ENCODE results near the gene HIBCH.

HIBCH gene

DNA sequence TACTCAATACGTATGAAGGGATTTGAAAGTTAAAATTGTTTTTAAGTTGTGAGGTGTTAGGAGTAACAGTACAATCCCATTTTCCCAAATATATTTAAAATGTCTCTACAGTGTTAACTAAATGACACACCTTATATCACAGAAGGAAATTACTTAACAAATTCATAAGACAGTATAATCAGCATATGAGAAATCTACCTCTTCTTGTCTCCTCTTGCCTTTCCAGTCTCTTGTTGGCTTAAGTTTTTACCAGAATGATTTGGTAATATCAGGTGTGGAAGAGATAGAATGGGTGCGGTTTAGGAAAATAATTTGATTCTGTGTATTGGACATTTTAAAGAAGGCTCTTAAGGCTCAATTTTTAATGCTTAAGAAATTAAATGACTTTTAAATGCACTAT lies 14.3 kb upstream of the HIBCH start:
- no peaks in the 10 kb centered on the region for H3K36me3 ChIP-seq
- no peak for DNase-seq
- H3K27me3 ChIP-seq (ENCODE audit: insufficient read depth, low read depth, severe bottlenecking), result no peaks in the 10 kb centered on the region
- no peak overlapping the region for H3K4me3 ChIP-seq (ENCODE audit: low read depth, low read length)
- TF ChIP-seq, protein P1, sequence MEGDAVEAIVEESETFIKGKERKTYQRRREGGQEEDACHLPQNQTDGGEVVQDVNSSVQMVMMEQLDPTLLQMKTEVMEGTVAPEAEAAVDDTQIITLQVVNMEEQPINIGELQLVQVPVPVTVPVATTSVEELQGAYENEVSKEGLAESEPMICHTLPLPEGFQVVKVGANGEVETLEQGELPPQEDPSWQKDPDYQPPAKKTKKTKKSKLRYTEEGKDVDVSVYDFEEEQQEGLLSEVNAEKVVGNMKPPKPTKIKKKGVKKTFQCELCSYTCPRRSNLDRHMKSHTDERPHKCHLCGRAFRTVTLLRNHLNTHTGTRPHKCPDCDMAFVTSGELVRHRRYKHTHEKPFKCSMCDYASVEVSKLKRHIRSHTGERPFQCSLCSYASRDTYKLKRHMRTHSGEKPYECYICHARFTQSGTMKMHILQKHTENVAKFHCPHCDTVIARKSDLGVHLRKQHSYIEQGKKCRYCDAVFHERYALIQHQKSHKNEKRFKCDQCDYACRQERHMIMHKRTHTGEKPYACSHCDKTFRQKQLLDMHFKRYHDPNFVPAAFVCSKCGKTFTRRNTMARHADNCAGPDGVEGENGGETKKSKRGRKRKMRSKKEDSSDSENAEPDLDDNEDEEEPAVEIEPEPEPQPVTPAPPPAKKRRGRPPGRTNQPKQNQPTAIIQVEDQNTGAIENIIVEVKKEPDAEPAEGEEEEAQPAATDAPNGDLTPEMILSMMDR (IDR thresholded peaks at IDR 0.05; ENCODE audit: low read depth, low read length), result no peak
- no peaks in the 10 kb centered on the region for H3K9me3 ChIP-seq (ENCODE audit: severe bottlenecking)
- H3K27ac ChIP-seq, result no peak overlapping the region

DNA sequence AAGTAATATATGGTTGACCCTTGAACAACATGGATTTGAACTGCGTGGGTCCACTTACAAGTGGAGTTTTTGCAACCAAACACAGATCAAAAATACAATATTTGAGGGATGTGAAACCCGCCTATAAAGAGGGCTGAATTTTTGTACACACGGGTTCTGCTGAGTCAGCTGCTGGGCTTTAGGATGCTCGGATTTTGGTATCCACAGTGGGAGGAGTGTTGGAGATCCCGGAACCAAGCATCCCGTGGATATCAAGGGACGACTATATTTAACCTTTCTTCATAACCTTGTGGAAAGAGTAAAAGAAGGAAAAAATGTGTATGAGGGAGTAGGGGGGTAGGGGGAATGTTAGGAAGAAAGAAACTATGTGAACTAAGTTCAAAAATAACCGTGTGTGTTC lies 13.8 kb upstream of the HIBCH start:
- Histone ChIP-seq H3K27me3 (ENCODE audit: insufficient read depth, low read depth, severe bottlenecking) (no peaks in the 10 kb centered on the region), H3K9me3 (ENCODE audit: severe bottlenecking) (no peaks in the 10 kb centered on the region), H3K4me3 (ENCODE audit: low read depth, low read length) (no peak overlapping the region), H3K36me3 (no peaks in the 10 kb centered on the region), H3K27ac (no peak overlapping the region)
- no peak for DNase-seq
- TF ChIP-seq, protein P1 (IDR thresholded peaks at IDR 0.05; ENCODE audit: low read depth, low read length), result no peak

DNA sequence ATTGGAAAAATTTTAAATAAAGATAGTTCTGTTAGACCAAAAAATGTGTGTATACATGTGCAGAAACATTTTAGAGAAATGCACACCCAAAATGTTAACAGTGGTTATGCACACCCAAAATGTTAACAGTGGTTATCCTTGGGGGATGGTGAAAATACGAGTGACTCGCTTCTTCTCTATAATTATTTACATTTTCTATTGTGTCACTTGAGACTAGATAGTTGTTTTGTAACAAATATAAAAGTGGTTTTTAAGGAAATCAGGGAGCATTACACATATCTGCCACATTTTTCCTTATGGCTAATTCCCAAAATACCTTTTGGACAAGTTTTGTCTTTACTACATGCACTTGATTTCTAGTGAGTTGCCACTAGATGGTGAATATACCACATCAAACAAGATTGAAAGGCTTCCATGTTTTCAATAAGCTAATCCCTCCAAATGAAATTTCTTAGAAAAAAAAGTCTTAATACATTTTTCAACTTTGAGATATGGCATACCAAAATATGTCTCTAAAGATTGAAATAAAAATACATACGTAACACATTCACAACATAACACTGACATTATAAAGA lies 9.0 kb upstream of the HIBCH start:
- Histone ChIP-seq H3K27me3 (ENCODE audit: insufficient read depth, low read depth, severe bottlenecking) (no peaks in the 10 kb centered on the region), H3K4me3 (ENCODE audit: low read depth, low read length) (no peak overlapping the region), H3K9me3 (ENCODE audit: severe bottlenecking) (no peaks in the 10 kb centered on the region), H3K27ac (no peak overlapping the region), H3K36me3 (no peaks in the 10 kb centered on the region)
- DNase-seq, result no peak
- TF ChIP-seq, protein P1 (IDR thresholded peaks at IDR 0.05; ENCODE audit: low read depth, low read length), result no peak

DNA sequence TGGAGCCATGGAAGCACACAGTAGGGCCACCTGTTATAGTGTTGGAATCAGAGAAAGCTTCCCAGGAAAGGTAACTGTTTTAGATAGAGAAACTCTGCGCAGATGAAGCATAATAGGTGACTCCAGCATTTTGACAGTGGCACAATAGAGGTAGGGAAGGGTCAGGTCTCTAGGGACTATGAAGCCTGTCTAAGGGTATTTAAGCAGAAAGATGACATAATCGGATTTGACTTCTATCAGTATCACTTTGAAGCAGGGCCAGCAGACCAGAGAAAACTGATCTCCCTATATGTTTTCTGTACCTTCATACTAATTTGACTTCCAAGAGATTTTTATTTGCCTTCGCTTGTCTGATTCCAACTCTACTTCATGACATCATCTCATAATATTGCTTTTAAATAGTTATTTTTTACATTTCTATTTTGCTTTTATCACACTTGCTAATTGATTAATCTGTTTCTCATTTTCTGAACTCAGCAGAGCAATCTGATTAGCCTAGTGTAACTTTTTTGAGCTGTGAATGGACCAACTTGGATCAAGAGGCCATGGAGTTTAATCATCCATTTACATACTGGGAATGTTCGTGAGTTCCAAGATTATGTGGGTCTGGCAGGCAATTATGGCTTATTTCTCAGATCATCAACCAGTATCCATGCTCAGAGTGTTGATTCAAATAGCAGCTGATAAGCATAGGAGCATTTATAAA lies 8.4 kb upstream of the HIBCH start:
- H3K27me3 ChIP-seq (ENCODE audit: insufficient read depth, low read depth, severe bottlenecking), result no peaks in the 10 kb centered on the region

DNA sequence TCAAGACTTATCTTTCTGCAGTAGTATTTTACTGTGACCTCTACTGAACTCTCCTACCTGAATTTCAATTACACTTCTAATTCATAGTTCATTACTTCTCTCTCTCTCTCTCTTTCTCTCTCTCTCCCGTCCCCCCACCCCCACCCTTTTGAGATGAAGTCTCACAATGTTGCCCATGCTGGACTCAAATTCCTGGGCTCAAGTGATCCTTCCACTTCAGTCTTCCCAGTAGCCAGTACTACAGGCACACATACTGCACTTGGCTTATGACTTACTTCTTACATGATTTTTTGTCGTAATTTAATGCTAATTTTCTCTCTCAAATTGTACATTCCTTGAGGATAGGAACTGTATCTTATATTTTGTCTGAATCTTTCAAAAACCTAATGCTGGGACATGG lies 6.0 kb upstream of the HIBCH start:
- no peak overlapping the region for H3K27ac ChIP-seq
- no peak overlapping the region for H3K4me3 ChIP-seq (ENCODE audit: low read depth, low read length)
- no peak for DNase-seq
- no peaks in the 10 kb centered on the region for H3K9me3 ChIP-seq (ENCODE audit: severe bottlenecking)
- H3K27me3 ChIP-seq (ENCODE audit: insufficient read depth, low read depth, severe bottlenecking), result no peaks in the 10 kb centered on the region
- H3K36me3 ChIP-seq, result no peaks in the 10 kb centered on the region
- TF ChIP-seq, protein P1 (IDR thresholded peaks at IDR 0.05; ENCODE audit: low read depth, low read length), result no peak

More for the DNA sequence above, 8.4 kb upstream of the HIBCH start:
- TF ChIP-seq, protein P1 (IDR thresholded peaks at IDR 0.05; ENCODE audit: low read depth, low read length), result no peak
- DNase-seq, result no peak
- H3K9me3 ChIP-seq (ENCODE audit: severe bottlenecking), result no peaks in the 10 kb centered on the region
- H3K36me3 ChIP-seq, result no peaks in the 10 kb centered on the region
- no peak overlapping the region for H3K4me3 ChIP-seq (ENCODE audit: low read depth, low read length)
- H3K27ac ChIP-seq, result no peak overlapping the region

Data from WERI-Rb-1 (cell line).